NCI-H1417 (cell line): ENCODE measurements around the gene ONECUT2.
A peak's percentile ranks its signal among the peaks of the same experiment; 100 is the strongest.
"Not testable (repeated sequence)": the region's sequence is repeated elsewhere in the genome, so short reads cannot be mapped to it uniquely, and the experiment has no call there.

Experiments used
- DNase-seq, 3 experiments: peaks; one replicate each; lab custom pipeline; 2025; lab: John Stamatoyannopoulos, UW

Gene ONECUT2

DNA sequence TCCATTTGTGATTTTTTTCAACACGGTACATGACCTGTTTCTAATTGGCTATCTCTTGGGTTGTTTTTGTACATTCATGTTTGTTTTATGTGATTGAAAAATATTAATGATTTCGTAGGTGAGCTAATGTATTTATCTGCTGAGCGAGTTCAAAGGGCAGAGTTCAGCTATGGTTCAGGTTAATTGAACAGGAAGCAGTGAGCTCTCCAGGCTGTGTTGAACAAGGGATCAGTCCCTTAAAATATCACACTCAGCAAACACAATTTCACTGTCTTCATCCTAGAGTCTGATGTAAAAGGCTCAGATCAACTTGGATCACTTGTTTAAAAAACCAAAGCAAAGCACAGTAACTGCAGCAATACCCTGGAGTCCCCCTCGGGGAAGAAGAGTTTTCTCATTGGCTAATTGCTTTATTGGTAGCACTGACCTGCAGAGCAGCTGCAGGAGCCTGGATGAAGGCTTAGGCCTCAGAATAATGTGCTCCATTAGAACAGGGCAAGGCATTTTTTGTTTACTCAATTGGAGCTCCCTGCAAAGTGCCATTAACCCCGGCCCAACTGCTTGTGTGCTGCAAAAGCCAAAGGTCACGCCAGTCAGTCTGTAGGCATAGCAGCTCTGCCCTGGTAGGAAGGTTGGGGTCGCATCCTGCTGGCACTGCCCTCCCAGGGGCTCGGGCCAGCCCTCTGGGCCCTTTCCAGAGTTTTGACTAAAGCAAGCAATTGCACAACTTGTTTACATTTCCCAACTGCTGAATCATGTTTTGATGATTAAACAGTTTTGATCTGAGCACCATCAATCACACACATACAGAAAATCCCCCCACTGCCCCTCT, 10.5 kb downstream of the ONECUT2 start:
- peak in 2 of 3 experiments; percentile 74 to 86 for DNase-seq

DNA sequence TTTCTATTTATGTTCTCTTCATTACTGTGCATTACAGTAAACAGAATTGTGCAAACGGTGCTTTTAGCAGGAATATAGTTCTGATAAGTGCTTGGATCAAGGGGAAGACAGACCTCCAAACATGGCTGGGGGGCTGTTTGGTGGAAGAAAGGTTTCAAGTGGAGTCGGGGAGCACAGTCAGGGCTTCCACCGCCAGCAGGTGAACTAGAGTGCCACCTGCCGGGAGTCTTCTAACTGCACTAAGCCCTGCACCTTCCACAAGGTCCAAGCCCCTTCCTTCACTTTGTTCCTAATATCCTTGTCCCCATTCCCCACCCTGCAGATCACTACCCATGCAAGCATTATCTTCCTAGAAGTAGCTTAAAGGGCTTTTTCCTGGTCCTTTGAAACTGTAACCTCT, 11.1 kb downstream of the ONECUT2 start:
- DNase-seq = peak; percentile 10 to 80 (median 68)

GRCh38 chr18:57447154-57447621, 12.0 kb downstream of the ONECUT2 start:
- peak in 2 of 3 experiments; percentile 29 to 49 for DNase-seq

GRCh38 chr18:57455576-57456129, 20.5 kb downstream of the ONECUT2 start:
- DNase-seq = no peak

GRCh38 chr18:57461652-57462269, 26.6 kb downstream of the ONECUT2 start:
- no peak for DNase-seq

GRCh38 chr18:57466307-57466706, 31.1 kb downstream of the ONECUT2 start:
- no peak for DNase-seq

GRCh38 chr18:57466745-57467409, 31.7 kb downstream of the ONECUT2 start:
- DNase-seq = no peak

DNA sequence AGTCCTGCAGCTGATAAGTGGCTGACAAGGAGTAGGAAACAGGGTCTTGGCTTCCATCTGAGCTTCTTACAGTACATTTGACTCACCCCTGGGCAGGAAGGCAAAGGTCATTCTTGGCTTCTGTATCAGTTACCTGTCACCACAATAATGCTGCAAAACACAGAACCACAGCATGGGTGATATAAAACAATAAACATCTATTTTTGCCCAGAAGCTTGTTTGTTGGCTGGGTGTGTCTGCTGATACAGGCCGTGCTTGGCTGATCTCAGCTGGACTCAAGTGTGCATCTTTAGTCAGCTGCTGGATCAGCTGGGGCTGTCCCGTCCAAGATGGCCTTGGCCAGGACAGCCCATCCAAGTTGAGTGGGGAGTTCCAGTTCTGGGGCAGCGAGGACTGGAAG, 34.7 kb downstream of the ONECUT2 start:
- no peak for DNase-seq

- no peak for DNase-seq
These were observed 40.2 kb downstream of the ONECUT2 start for GRCh38 chr18:57475408-57475807.

- no peak for DNase-seq
These were observed 40.7 kb downstream of the ONECUT2 start for GRCh38 chr18:57475903-57476302.

GRCh38 chr18:57480733-57481132, 45.6 kb downstream of the ONECUT2 start:
- DNase-seq = no peak

GRCh38 chr18:57497372-57498294, 62.5 kb downstream of the ONECUT2 start:
- DNase-seq = peak in 2 of 3 experiments; percentile 53 to 71

DNA sequence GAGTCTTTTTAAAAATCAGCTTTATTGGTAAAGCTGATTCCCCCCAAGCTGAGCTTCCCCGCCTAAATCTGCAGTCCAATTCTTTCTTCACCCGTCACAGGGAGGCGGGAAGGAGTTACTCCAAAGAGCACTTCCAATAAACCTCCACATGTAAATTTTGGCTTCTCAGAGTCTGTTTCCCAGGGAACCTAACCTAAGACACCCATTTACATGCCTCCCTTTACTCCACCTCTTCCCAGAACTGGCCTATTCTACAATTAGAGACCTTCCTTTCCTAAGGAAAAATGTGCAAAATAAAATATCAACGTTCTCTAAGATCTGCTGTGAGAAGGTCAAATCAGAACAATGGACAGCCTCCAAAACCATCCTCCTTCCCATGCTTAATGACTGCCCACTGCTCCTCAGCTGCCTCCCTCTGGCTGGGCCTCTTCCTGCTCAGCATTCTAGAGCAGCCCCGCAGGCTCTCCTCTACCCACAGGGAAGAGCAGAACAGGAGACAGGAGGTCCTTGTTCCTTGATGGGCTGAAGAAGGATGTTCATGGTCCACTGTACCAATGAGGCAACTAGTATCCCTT, 63.6 kb downstream of the ONECUT2 start:
- no peak for DNase-seq

- no peak for DNase-seq
These were observed 67.5 kb downstream of the ONECUT2 start for GRCh38 chr18:57502624-57503023.

DNA sequence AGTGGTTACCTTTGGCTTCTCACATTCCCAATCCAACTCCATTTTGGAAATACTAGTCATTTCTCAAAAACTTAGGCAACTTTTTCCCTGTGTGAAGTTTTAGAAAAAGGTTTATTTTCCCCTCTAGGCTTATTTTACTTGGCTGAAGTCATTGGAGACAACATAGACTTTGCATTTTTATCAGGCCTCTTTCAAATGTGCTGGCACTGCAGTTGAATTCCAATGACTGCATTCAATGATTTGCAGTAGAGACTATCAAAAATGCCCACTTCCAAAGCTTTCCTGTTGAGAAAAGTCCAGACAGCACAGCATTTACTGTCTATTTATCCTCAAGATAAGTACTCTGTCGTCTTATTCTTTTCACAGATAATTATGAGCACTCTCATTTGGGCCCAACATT, 70.1 kb downstream of the ONECUT2 start:
- DNase-seq = no peak

GRCh38 chr18:57516056-57516455, 80.9 kb downstream of the ONECUT2 start:
- DNase-seq = no peak

- peak in 1 of 3 experiments; percentile 62 for DNase-seq
These were observed 83.4 kb downstream of the ONECUT2 start for GRCh38 chr18:57518533-57518932.

DNA sequence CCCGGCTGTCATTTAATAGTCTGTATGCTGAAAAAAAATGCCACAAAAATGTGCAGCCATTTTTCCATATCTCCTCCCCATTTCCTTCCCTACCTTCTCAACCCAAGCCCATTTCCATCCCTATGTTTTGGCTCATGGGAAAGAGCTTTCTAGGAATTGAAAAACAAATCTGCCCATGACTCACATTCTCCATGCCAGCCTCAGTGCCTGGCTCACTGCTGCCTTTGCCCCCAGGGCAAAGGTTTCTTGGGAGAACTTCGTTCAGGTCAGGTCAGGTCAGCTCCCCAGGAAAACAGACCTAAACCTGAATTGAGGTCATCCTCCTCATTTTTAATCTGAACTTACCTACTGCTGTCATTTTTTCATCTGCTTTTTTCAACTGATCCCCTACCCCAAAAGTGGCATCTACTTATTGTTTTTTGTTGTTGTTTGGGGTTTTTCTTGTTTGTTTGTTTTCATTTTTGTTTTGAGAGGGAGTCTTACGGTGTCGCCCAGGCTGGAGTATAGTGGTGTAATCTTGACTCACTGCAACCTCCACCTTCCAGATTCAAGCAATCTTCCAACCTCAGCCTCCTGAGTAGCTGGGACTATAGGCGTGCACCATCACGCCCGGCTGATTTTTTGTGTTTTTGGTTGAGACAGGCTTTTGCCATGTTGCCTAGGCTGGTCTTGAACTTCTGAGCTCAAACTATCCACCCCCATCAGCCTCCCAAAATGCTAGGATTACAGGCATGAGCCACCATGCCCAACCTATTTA, 84.7 kb downstream of the ONECUT2 start:
- DNase-seq = no peak

GRCh38 chr18:57522348-57522747, 87.2 kb downstream of the ONECUT2 start:
- DNase-seq = not testable (repeated sequence)
